ENCODE results near the gene AS3MT. TPM values are rescaled to one million over a fixed set of nuclear protein-coding genes. Genes with fewer than 3 reads are reported as not detected.
"Not testable (repeated sequence)": the region's sequence is repeated elsewhere in the genome, so short reads cannot be mapped to it uniquely, and the experiment has no call there.

AS3MT gene
- total and polyA plus RNA-seq, 10 of the 15 experiments (the other 5 are each of a cell fraction or from before 2014, with no cell fraction given) = 0.11 to 1.0 (median 0.39) TPM; not detected in 2

- ChIA-PET SMC1A (ENCODE audit: uncharacterized antibody, unreplicated experiment) (interaction anchor here (1.5 kb wide), 1 partner anchor 18 kb away, joined by 5 read pairs; no protein-coding TSS in a partner anchor), CTCF (interaction anchor here (0.7 to 1.3 kb wide), 3 partner anchors 142 to 320 kb away, joined by 3 read pairs; no protein-coding TSS in a partner anchor), POLR2A (no interaction called here), RAD21 (ENCODE audit: unreplicated experiment) (no interaction called here)
- Histone ChIP-seq H4K20me1 (ENCODE audit: control insufficient read depth, insufficient read depth) (no peaks in the 10 kb centered on the region), H3K4me1 (ENCODE audit: control insufficient read depth, insufficient read depth, low read length) (no peaks in the 10 kb centered on the region), H3K27me3 (replicated peaks in 1 of 2; ENCODE audit: control insufficient read depth in 2 of 2, insufficient read depth in 2 of 2, low read length in 1 of 2) (no peaks in the 10 kb centered on the region), H3K9ac (ENCODE audit: control insufficient read depth, insufficient read depth, low read length) (no peak overlapping the region), H3K9me3 (replicated peaks; ENCODE audit: control insufficient read depth, insufficient read depth, low read length) (no peaks in the 10 kb centered on the region; the same call in 2 of the 3 replicates), H3K4me2 (ENCODE audit: control insufficient read depth, insufficient read depth) (no peak overlapping the region), H2AFZ (ENCODE audit: control insufficient read depth, low read depth, low read length) (no peak overlapping the region), H3K27ac (ENCODE audit: control insufficient read depth, insufficient read depth) (no peak overlapping the region), H3K79me2 (ENCODE audit: control insufficient read depth, insufficient read depth, low read length) (no peaks in the 10 kb centered on the region), H3K4me3 (no peak overlapping the region), H3K36me3 (ENCODE audit: control insufficient read depth in 2 of 2, insufficient read depth in 2 of 2, low read length in 1 of 2) (no peaks in the 10 kb centered on the region)
- FAIRE-seq (peak; percentile 79), ATAC-seq (peak; percentile 26; the same call in 2 of the 3 replicates), DNase-seq (ENCODE audit: low read depth, low spot score) (no peak)
- WGBS (ENCODE audit: insufficient coverage, insufficient replicate concordance, low lambda C conversion rate, missing lambda C conversion rate) = 79% methylated on average over 12 of the region's 12 CpGs
- intact Hi-C loops (cut with micrococcal nuclease; ENCODE audit: unreplicated experiment) (no loop called here), in situ Hi-C loops (cut with MboI) (no loop called here)
- TF ChIP-seq TCF7 (IDR thresholded peaks at IDR 0.05; ENCODE audit: borderline replicate concordance) = no peak
- peak; percentile 67 for TF ChIP-seq RUNX3 (IDR thresholded peaks at IDR 0.05; ENCODE audit: low read length)
- TF ChIP-seq MXI1 (IDR thresholded peaks at IDR 0.05; ENCODE audit: low read depth, low read length) = no peak
- TF ChIP-seq CREB1 (IDR thresholded peaks at IDR 0.05; ENCODE audit: low read depth) = peak; percentile 52; the same call in 1 of the 2 replicates
- no TSS peak for BruUV-seq (replicated peaks)
These were observed 58.2 kb downstream of the AS3MT start for GRCh38 chr10:102927311-102928010.

GRCh38 chr10:102928442-102928841, 59.2 kb downstream of the AS3MT start:
- H3K27me3 ChIP-seq (replicated peaks in 1 of 2; ENCODE audit: control insufficient read depth in 2 of 2, insufficient read depth in 2 of 2, low read length in 1 of 2); H3K36me3 ChIP-seq (ENCODE audit: control insufficient read depth in 2 of 2, insufficient read depth in 2 of 2, low read length in 1 of 2); ATAC-seq; H3K27ac ChIP-seq (ENCODE audit: control insufficient read depth, insufficient read depth); RAD21 ChIA-PET (ENCODE audit: unreplicated experiment); DNase-seq (ENCODE audit: low read depth, low spot score); BruUV-seq (replicated peaks); H4K20me1 ChIP-seq (ENCODE audit: control insufficient read depth, insufficient read depth); SMC1A ChIA-PET (ENCODE audit: uncharacterized antibody, unreplicated experiment); FAIRE-seq; H3K4me2 ChIP-seq (ENCODE audit: control insufficient read depth, insufficient read depth); H3K4me1 ChIP-seq (ENCODE audit: control insufficient read depth, insufficient read depth, low read length); H3K9ac ChIP-seq (ENCODE audit: control insufficient read depth, insufficient read depth, low read length); in situ Hi-C loops (cut with MboI); H2AFZ ChIP-seq (ENCODE audit: control insufficient read depth, low read depth, low read length); intact Hi-C loops (cut with micrococcal nuclease; ENCODE audit: unreplicated experiment); H3K79me2 ChIP-seq (ENCODE audit: control insufficient read depth, insufficient read depth, low read length); H3K9me3 ChIP-seq (replicated peaks; ENCODE audit: control insufficient read depth, insufficient read depth, low read length); H3K4me3 ChIP-seq: not testable (repeated sequence)
- WGBS (ENCODE audit: insufficient coverage, insufficient replicate concordance, low lambda C conversion rate, missing lambda C conversion rate) = 89% methylated on average over 5 of the region's 5 CpGs
- ChIA-PET POLR2A (interaction anchor here (1.1 kb wide), 1 partner anchor 17 kb away, joined by 5 read pairs; no protein-coding TSS in a partner anchor), CTCF (interaction anchor here (1.3 kb wide), 1 partner anchor 319 kb away, joined by 3 read pairs; no protein-coding TSS in a partner anchor)
